Stimulated activated CD4-positive, alpha-beta T cell treated with anti-CD3 and anti-CD28 coated beads, Interleukin-1b, Interleukin-23, amount 100 ng/mL, for 48 hours (primary cell): ENCODE measurements around the gene TRPM4.
"Not testable (repeated sequence)": the region's sequence is repeated elsewhere in the genome, so short reads cannot be mapped to it uniquely, and the experiment has no call there.

Experiments used
- DNase-seq: peaks from one replicate; pipeline ENCODE4 v3.0.0-alpha.2; 2020

The TRPM4 gene

DNA sequence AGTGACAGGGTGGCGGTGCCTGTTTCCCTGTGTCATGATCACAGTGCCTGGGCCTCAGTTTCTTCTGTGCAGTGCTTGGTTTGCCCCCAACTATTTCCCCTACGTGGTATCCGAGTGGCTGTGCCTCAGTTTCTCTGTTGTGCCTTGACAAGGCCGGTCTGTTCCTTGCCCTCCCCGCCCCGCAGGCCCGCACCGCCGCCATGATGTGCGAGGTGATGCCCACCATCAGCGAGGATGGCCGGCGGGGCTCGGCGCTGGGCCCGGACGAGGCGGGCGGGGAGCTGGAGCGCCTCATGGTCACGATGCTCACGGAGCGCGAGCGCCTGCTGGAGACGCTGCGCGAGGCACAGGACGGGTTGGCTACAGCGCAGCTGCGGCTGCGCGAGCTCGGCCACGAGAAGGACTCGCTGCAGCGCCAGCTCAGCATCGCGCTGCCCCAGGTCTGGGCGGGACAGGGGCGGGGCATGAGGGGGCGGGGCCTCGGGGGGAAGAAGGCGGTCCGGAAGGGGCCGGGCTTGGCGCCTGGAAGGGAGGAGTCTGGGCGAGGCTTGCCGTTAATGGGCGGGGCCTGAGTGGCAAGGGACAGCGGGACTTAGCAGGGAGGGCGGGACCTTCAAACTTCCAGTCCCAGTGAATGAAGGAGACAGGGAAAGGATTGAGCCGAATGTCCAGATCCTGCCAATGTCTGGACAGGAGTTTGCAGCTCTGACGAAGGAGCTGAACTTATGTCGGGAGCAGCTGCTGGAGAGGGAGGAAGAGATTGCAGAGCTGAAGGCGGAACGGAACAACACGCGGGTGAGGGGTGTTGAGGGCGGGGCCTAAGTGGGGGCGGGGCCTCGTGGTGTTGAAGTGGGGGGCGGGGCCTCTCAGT lies 29.7 kb upstream of the TRPM4 start:
- peak; percentile 96 for DNase-seq

- no peak for DNase-seq
These were observed 28.9 kb upstream of the TRPM4 start for GRCh38 chr19:49128545-49129237.

DNA sequence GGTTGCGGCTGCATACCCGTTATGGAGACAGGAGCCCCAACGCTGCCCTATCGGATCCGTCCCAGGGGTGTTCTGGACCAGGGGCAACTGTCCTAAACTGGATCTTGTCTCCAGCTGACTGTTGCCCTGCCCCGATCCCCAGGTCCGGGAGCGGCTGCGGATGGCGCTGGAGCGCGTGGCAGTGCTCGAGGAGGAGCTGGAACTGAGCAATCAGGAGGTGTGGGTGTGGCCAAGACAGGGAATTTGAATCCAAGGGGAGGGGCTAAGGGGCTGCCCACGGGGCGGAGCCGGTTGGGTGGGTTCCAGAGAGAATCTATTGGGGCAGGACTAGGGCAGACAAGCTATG lies 28.4 kb upstream of the TRPM4 start:
- no peak for DNase-seq

- DNase-seq = no peak
These were observed 27.3 kb upstream of the TRPM4 start for GRCh38 chr19:49130325-49130724.

- peak; percentile 46 for DNase-seq
These were observed 24.5 kb upstream of the TRPM4 start for GRCh38 chr19:49132974-49133609.

- peak; percentile 65 for DNase-seq
These were observed 23.8 kb upstream of the TRPM4 start for GRCh38 chr19:49133621-49134454.

GRCh38 chr19:49135686-49136085 lies 21.9 kb upstream of the TRPM4 start:
- no peak for DNase-seq

- DNase-seq = no peak
These were observed 20.8 kb upstream of the TRPM4 start for GRCh38 chr19:49136771-49137171.

GRCh38 chr19:49140951-49141350 lies 16.6 kb upstream of the TRPM4 start:
- no peak for DNase-seq

DNA sequence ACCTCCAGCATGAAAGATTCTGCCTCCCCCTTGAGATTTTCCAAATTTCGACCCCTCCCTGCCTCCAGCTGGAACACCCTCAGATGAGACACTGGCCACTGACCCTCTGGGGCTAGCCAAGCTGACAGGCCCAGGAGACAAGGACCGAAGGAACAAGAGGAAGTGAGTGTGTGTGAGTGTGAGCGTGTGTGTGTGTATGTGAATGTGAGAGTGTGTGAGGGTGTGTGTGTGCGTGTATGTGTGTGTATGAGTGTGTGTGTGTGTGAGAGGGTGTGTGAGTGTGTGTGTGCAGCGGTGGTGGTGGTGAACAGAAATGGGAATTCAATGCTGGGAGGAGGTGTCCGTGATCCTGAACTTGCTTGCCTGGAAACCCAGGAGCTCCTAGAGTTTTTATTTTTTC lies 16.2 kb upstream of the TRPM4 start:
- DNase-seq = no peak

- peak; percentile 82 for DNase-seq
These were observed 14.7 kb upstream of the TRPM4 start for GRCh38 chr19:49142866-49143335.

- peak; percentile 85 for DNase-seq
These were observed 11.8 kb upstream of the TRPM4 start for GRCh38 chr19:49145573-49146407.

DNA sequence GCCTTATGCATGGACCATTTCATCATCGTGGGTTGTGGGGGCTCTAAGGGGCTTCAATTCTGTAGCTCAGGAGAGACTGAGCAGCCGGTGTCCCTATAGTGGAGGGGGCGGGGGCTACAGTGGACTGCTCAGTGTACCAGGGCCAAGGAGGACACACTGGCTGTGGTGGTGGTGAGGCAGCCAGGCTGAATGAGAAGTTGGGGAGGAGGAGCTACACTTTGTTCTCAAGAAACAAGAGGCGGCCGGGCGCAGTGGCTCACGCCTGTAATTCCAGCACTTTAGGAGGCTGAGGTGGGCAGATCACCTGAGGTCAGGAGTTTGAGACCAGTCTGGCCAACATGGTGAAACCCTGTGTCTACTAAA lies 11.2 kb upstream of the TRPM4 start:
- not testable (repeated sequence) for DNase-seq

GRCh38 chr19:49148044-49148682 lies 9.4 kb upstream of the TRPM4 start:
- no peak for DNase-seq

- peak; percentile 86 for DNase-seq
These were observed 8.6 kb upstream of the TRPM4 start for GRCh38 chr19:49148784-49149651.

GRCh38 chr19:49149652-49150105 lies 7.9 kb upstream of the TRPM4 start:
- no peak for DNase-seq

GRCh38 chr19:49150106-49150943 lies 7.3 kb upstream of the TRPM4 start:
- DNase-seq = no peak

GRCh38 chr19:49150944-49151243 lies 6.7 kb upstream of the TRPM4 start:
- no peak for DNase-seq
